HG03432 (cell line): ENCODE results near the gene IPO7.
A peak's percentile ranks its signal among the peaks of the same experiment; 100 is the strongest.
"Not testable (repeated sequence)": the region's sequence is repeated elsewhere in the genome, so short reads cannot be mapped to it uniquely, and the experiment has no call there.

Experiments
- ATAC-seq: cut with Tn5 transposase; IDR thresholded peaks from one replicate; pipeline ENCODE4 v1.9.1; 2021; ENCODE audit warnings: mild to moderate bottlenecking, moderate library complexity; ENCODE audit not compliant: unreplicated experiment

The IPO7 gene

GRCh38 chr11:9384535-9385326 is at the start of gene IPO7:
TSS of gene IPO7 (plus strand) at chr11:9384652. CDS start at chr11:9384764, 112 bp downstream.
- peak; percentile 95 for ATAC-seq

- no peak for ATAC-seq
Measured at GRCh38 chr11:9341638-9342178, 42.7 kb upstream of the IPO7 start.

- no peak for ATAC-seq
Measured at GRCh38 chr11:9344061-9344680, 40.3 kb upstream of the IPO7 start.

GRCh38 chr11:9347100-9347499 is 37.4 kb upstream of the IPO7 start:
- ATAC-seq = no peak

- not testable (repeated sequence) for ATAC-seq
Measured at GRCh38 chr11:9347779-9348178, 36.7 kb upstream of the IPO7 start.

GRCh38 chr11:9351321-9351881 is 33.1 kb upstream of the IPO7 start:
- no peak for ATAC-seq

- no peak for ATAC-seq
Measured at GRCh38 chr11:9357041-9357440, 27.4 kb upstream of the IPO7 start.

- not testable (repeated sequence) for ATAC-seq
Measured at GRCh38 chr11:9360862-9361622, 23.4 kb upstream of the IPO7 start.

GRCh38 chr11:9362393-9362863 is 22.0 kb upstream of the IPO7 start:
- no peak for ATAC-seq

GRCh38 chr11:9363954-9364912 is 20.2 kb upstream of the IPO7 start:
- peak; percentile 99 for ATAC-seq

GRCh38 chr11:9367551-9367950 is 16.9 kb upstream of the IPO7 start:
- ATAC-seq = no peak

- ATAC-seq = no peak
Measured at GRCh38 chr11:9377036-9377435, 7.4 kb upstream of the IPO7 start.

- ATAC-seq = no peak
Measured at GRCh38 chr11:9379041-9379440, 5.4 kb upstream of the IPO7 start.

- no peak for ATAC-seq
Measured at GRCh38 chr11:9380773-9381172, 3.7 kb upstream of the IPO7 start.

- ATAC-seq = peak; percentile 7
Measured at GRCh38 chr11:9385327-9385899, 961 bp downstream of the IPO7 start.

- ATAC-seq = no peak
Measured at GRCh38 chr11:9386086-9386485, 1.6 kb downstream of the IPO7 start.

- ATAC-seq = no peak
Measured at GRCh38 chr11:9386901-9387300, 2.4 kb downstream of the IPO7 start.

GRCh38 chr11:9396310-9396709 is 11.9 kb downstream of the IPO7 start:
- ATAC-seq = no peak

GRCh38 chr11:9396752-9397151 is 12.3 kb downstream of the IPO7 start:
- peak; percentile 63 for ATAC-seq
